Thyroid gland (tissue), 4 donors: ENCODE data around the gene PLSCR5.

Experiments used
- POLR2A ChIP-seq, 2 donors: fragments of 450-650 bp; IDR thresholded peaks; one replicate each; pipeline ENCODE4 v1.6.1; 2017; ENCODE audit warnings: antibody characterized with exemption in 2 of 2, mild to moderate bottlenecking in 2 of 2, moderate library complexity in 1 of 2
- TF ChIP-seq, protein P1 (sequence below), 6 experiments: fragments of 200-600 bp in 3 of 6; fragments of 450-650 bp in 3 of 6; sonication (generic) in 3 of 6; IDR thresholded peaks; one replicate each; pipeline ENCODE4 v1.5.1; 2016 to 2019; ENCODE audit warnings: antibody characterized with exemption in 6 of 6, mild to moderate bottlenecking in 2 of 6, inconsistent platforms in 1 of 6, moderate library complexity in 1 of 6

DNA sequence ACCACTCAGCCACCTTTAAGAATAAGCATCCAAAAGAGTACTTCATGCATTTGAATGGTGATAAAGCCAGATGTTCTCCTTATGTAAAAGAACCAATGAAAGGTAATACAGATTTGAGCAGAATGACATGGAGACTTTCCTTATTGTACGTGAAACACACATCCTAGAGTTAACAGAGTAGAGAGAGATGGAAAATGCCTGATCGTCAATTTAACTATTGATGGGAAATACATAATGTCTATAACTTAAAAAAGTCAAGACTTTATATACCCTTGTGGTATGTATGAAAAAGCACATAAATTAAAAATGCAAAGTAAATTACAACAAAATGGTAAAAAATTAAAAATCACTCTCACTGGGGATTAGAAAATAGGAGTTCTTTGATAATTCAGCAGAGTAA, 31.7 kb upstream of the PLSCR5 start:
- TF ChIP-seq, protein P1, sequence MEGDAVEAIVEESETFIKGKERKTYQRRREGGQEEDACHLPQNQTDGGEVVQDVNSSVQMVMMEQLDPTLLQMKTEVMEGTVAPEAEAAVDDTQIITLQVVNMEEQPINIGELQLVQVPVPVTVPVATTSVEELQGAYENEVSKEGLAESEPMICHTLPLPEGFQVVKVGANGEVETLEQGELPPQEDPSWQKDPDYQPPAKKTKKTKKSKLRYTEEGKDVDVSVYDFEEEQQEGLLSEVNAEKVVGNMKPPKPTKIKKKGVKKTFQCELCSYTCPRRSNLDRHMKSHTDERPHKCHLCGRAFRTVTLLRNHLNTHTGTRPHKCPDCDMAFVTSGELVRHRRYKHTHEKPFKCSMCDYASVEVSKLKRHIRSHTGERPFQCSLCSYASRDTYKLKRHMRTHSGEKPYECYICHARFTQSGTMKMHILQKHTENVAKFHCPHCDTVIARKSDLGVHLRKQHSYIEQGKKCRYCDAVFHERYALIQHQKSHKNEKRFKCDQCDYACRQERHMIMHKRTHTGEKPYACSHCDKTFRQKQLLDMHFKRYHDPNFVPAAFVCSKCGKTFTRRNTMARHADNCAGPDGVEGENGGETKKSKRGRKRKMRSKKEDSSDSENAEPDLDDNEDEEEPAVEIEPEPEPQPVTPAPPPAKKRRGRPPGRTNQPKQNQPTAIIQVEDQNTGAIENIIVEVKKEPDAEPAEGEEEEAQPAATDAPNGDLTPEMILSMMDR (IDR thresholded peaks at IDR 0.05) = no peak
- TF ChIP-seq POLR2A (IDR thresholded peaks at IDR 0.05) = no peak
